Activated CD8-positive, alpha-beta memory T cell treated with anti-CD3 and anti-CD28 coated beads for 4 hours (primary cell): ENCODE results near the gene PHF24.
A peak's percentile ranks its signal among the peaks of the same experiment; 100 is the strongest.

Experiments
- DNase-seq, 2 donors: peaks; one replicate each; pipeline ENCODE4 v3.0.0-alpha.2; 2020; ENCODE audit warnings: low read depth in 2 of 2

The PHF24 gene

DNA sequence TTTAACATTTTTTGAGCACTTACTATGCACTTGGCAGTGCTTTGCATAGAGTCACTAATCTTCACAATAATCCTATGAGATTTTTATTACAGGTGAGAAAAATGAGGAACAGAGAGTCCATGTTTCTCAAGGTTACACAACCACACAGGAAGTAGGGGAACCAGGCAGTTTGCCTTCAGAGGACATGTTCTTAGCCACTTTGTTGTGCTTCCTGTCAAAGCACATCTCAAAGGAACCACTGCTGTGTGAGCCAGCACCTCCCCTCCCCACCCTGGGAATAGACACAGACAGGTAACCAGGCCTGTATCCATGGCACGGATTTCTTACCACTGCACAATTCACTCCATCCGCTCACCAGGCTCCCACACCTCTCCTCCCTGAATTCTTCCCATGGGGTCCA is 25.1 kb downstream of the PHF24 start:
- no peak for DNase-seq

DNA sequence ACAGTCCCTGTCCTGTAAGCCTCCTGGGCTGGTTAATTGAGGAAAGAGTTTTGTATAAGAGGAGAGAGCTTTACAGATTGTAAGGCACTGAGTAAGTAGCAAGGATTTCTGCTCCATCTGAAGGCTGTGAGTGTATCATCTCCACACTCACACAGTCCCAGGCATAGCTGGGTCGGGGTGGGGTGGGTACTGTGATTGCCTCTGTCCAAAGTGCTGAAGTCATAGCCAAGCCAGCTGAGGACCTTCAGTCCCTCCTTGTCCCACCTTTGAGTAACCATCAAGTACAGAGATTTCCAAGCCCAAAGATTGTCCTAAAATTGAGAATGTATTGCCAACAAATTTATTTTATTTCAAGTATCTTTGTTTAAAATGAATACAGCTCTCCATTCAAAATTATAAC is 26.0 kb downstream of the PHF24 start:
- no peak for DNase-seq

DNA sequence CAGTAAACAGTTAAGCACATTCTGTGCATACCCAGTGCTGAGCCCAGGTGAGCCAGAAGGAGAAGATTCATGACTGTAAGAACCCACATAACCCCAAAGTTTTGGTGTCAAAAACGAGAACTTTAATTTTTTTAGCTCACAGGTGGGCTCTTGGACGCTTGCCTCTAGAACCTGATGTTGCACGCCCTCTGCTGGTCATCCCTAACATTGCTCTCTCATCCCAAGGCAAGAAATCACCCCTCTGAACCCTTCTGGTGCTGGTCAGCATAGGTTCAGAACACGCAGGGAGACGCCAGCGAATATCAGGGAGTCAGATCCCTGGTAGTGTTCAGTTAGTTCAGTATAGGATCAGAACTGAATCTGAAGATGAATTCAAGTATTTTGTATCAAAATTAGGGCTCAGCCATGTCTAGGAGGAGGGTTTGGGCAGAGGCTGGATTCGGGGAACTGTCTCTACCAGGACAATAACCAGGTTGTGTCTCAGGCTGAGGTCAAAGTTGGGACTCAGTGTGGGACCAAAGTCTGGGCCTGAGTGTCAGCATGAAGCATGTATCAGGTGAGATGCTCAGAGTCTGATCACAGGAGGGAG is 27.3 kb downstream of the PHF24 start:
- DNase-seq = no peak

DNA sequence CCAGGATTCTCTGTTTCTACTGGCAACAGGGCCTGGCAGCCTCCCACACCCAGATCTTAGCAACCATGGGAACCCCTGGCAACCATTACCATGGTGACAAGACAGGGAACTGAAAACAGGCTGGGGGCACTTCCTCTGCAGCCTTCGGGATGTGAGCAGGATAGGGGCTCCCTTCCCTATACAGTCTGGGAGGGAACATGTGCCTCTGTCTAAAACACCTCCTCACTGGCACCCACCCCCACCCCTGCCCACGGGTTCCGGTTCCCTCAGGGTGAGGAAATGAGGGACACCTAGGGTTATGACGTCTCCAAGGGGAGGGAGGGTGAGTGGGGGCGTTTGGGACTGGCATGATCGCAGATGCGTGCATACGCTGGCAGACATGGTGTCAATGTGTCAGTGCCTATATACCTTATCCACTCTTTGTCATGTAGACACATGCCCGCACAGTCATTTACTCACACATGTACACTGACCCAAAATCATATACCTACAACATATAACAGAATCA is 28.5 kb downstream of the PHF24 start:
- peak; percentile 52 to 64 for DNase-seq

DNA sequence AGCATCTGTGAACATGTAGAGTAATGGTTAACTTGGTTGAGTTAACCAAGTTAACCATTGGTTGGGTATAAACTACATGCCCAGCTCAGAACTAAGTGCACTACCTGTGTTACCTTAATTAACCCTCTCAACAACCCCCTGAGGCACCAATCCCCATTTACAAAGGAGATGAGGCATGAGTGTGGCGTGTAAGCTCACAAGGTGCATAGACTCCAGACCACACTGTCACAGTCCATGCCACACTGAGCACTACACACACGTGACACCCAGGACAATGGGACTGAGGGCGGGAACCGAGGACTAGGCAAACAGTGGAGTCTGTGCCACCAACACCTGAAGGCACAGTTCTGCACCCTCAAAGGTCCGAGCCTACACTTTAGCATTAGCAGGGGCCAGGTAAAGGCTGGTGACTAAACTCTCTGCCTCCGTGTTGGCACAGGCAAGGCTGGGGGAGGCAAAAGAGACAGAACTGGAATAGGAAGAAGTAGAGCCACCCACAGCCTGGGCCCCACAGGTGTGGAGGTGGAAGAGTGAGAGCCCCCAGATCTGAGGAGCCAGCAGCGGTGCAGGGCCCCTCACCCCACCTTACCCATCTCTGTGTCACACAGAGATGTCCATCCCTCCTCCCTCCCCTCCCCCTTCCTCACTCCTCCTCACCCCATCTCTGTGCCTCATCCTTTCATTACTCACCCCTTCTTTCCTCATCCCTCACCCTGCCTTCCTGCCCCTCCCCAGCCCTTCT is 29.2 kb downstream of the PHF24 start:
- DNase-seq = no peak

DNA sequence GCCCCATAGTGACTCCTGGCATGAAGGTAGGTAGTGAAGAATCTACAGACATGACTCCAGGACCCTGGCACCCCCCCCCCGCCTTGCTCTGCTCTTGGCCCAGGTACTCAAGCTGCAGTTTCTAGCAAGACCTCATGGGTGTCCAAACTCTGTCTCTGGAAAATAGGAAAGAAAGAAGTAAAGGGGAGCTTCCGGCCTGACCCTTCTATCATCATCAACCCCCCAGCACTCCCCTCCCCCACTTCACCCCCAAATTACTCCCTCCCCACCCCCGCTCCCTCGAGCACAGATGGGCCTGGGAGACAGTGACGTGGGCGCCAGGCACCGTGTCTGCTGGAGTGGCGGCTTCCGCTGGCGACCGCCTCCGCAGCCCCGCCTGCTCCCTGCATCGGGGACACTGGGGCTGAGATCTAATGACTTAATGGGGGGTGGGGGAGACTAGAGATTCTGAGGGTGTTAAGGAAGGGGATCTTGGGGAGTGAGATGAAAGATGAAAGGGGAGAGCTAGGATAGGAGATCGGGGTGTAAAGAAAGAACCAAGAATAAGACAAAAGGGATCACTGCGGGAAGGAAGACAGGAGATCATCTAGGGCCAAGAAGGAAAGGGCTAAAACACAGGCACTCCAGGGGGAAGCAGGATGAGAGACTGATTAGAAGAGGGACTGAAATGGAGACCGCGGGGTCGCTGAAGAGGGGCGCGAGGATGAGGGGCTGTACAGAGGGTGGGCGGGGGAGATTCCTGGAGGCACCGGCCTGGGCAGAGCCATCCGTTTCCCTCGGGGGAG is 30.3 kb downstream of the PHF24 start:
- DNase-seq = no peak

DNA sequence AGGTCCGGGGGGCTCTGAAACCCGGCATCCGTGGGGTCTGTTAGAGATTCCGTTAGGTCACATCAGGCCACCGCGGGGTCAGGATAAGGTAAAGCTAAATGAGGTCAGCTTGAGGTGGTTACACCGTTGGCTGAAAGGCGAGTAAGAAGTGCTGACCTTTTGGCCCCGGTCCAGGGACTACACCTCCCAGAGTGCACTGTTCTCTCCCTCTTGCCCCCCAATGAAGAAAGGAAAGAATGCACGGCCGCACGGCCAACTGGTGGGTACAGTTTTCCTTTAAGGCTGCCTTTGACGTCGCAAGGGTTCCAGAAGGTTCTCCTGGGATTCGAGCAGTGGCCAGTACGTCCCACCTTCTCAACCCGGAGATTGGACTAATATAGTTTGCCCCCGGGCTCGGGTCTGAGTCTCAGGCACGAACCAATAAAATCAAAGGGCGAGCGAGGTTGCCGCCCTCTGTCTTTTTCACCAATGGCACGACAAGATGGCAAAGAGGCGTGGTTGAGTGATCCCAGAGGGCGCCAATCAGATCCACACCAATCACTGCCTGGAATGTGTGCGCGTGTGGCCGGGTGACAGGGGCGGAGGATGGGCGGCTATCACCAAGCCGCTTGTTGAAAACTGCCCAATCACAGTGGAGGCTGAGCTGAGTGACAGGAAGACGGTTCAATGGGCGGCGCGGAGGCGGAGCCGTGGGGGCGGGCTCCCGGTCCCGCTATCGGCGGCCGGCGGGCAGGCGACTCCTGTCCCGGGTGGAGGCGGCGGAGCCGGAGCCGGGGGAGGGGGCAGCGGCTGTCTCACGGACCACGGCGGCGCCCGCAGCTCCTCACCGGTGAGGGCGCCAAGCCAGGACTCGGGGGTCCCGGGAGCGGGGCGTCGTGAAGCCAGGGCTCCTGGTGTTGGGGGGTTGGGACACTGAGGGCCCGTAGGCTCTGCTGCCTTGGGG is 31.2 kb downstream of the PHF24 start, which contains the start of gene DNAJB5:
TSS of gene DNAJB5 (plus strand) at position 743 of the 943 bp plus-strand sequence. CDS start 886 bp downstream, outside the sequence.
- peak; percentile 90 to 95 for DNase-seq

DNA sequence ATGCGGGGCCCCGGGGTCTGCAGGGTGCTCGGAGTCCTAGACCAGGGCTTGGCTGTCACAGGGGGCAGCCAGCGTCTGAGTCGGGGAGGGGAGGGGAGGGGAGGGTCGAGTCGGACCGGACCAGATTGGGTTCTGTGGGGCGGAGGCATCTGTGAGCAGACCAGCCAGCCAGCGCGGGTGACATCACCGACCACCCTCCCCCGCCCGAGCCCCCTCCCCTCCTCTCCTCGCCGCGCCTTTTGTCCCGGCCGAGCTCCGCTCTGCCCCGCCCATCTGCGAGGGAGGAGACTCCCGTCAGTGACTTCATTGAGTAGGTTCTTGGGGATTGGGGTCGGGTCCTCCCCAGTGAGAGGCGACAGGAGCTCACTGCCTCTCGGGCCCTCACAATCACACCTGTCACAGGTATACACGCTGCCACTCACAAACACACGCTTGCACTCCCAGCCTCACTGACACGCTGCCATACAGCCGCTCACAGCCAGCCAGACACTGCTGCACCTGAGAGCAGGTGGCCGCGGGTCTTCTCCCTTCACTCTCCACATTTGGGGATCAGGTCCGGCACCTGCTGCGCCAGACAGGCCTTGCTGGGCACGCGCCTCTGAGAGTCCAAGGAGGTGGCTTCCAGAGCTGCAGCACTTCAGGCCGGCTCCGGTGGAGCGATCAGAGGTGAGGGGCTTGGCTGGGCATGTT is 32.0 kb downstream of the PHF24 start:
- no peak for DNase-seq

DNA sequence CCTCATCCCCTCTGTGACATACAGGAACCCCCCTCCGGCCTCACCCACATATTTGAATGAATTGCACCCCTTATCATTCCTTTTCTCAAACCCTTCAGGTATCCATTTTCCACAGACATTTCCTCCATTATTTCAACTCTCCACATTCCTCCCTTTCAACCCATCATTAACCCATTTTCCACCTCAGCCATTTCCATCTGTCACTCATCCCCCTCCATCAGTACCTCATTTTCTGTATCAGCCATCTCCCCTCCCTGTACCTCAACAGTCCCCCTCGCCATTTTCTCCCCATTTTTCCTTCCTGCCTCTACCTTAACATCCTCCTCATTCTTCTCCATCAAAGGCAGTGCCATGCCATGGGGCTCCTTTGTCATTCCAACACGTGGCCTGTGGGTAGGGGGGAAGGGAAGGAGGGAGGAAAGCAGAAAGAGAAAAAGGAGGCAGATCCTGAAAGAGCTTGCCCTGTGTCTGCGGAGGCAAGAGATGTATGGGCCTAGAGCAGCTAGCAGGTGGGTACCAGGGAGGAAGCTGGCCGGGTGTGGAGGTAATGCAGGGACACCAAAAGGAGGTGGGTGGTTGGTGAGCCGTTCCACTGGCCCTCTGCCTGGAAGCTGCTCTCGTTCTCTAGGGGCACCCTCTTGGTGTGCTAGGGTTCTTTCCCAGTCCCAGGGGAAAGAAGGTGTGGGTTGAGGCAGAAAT is 33.0 kb downstream of the PHF24 start:
- no peak for DNase-seq

DNA sequence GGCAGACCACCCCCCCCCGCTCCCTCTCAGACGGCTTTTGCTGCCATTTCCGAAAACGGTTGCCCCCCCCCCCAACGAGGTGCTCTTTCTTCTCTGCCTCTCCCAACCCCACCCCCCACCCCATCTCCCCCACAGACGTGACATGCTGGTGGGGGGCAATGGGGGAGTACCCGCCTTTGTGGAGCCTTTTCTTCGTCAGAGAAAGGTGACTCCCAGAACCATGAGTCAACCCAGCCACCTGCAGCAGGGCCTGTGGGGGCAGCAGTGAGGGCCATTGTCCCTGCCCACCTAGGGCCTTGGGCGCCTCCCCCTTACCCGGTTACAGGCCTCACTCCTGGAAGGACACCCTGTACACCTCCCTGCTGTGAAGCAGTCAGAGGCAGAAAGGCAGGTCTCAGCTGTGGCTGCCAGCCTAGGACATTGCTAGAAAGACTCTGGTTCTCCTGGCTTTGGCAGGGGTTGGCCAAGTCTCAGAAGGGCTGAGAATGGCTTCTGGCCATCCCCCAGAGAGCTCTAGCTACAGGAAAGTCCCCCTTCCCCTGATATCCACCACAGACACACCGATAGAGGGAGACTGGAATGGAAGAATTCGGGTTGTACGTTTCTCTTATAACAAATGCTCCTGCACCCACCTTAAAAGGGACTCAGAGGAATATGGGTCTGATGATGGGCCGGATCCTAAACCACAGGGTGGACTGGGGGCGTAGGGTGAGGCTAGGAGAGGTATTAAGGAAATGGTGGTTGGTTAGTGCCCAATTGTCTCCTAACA is 33.7 kb downstream of the PHF24 start:
- no peak for DNase-seq

DNA sequence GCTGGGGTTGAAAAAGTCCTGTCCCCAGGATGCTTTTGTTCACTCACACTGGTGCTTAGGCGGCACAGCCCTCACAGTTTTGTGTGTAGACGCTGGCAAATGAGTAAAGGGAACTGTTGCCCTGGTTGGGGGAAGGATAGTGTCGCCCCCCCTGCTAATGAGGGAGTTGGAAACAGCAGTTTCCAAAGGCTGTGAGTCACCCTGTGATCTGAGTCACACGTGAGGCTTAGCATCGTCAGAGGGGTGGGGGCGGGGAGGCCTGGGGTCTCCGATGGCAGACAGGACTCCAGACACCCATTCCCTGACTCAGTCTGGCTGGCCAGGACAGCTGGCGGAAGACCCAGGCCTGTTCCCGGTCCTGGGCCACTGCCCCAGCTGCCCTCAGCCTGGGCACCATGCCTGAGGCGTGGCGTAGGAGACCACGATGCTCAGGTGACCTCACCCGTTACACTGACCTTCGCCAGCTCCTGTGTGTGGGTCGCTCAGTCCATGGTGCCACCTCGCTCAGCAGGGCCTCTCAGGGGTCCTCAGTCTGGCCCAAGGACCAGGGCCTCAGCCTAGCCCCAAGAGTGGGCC is 34.4 kb downstream of the PHF24 start:
- peak in 1 of 2 donors; percentile 60 for DNase-seq

DNA sequence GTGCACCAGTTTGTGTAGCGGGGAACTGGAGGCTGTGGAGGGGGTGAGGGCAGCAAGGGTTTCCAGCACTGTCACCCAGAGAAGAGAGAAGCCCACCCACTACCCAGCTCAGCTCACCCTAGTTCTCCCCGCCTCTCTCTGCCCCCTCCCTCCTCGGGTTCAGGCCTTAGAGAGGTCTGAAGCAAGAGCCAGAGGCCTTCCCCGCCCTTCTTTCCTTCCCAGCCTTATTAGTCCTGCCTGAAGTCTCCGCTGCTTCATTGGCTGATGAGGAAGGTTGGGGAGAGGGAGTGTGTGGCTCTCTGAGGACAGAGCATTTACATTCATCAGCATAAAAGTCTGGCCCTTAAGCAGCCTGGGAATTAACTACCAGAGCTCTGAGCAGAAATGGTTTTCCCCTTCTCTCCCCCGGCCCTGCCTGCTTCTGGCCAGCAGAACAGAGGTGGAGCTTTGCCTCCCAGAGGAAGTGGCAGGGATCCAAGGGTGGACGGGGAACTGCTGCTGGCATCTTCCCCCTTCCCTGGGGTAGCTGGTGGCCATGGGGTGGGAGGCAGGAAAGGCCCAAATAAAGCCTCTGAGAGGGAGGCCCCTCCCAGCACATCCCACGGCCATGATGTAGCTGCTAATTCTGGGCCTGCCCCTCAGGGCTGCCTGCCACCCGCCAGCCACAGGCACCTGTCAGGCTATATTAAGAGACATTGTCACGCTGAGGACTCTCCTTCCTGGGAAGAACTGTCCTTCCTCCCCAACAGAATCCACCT is 35.6 kb downstream of the PHF24 start:
- DNase-seq = no peak

DNA sequence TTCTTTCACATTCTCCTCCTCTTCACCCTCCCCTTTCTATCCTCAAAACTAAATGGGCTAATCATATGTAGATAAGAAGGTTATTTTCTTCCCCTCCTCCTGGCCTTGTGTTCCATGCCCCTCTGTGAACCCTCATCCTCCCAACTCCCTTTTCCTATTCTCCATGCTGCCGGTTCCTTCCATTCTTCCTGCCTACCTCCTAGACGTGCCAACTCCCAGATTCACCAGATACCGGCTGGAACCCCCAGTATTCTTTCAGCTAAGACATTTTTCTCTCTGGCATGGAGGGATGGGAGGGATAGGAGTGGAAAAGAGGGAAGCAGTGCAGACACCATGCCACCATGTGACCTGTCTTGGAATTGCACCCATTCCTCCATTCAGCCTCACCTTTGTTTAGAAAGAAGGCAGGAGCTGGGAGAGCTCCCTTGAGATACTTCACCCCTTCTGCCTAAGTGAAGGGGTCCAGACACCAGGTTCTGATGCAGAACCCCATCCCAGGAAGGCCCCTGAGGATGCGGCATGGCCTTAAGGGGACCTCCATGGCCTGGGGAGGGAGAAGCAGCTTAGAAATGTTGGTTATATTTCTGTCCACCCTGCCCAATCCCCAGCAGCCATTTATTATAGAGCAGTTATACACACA is 36.3 kb downstream of the PHF24 start:
- DNase-seq = no peak

DNA sequence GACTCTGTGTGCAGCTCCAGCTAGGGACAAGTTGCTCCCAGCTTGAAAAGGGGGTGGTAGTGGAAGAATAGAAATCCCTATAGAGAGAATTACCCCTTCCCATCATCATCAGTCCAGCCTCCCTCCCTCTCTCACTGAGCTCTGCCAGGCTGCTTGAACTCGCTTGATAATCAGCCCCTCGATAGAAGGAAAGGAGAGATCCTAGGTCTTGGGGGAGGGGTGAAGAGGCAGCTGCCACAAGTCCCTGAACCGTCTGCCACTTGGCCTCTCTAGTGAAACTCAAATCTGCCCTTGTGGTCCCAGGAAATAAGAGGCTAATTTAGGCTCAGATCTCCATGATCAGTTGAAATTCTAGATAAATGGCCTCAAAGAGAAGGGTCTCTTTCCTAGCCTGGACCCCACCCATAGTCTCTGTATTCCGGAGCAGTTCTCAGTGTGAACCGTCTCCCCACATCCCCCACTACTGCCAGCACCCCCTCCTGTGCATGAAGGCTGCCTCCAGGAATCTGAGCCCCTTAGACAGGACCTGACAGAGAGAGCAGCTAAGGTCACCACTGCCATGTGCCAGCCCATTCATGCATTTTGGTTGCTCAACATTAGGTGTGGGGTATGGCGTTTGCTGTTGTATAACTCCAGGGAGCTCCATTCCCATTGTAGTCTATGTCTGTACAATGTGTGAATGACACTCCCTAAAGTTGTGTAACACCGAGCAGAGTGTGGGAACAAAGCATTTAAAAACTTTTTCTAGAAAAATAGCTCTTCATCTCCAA is 37.0 kb downstream of the PHF24 start:
- DNase-seq = no peak

DNA sequence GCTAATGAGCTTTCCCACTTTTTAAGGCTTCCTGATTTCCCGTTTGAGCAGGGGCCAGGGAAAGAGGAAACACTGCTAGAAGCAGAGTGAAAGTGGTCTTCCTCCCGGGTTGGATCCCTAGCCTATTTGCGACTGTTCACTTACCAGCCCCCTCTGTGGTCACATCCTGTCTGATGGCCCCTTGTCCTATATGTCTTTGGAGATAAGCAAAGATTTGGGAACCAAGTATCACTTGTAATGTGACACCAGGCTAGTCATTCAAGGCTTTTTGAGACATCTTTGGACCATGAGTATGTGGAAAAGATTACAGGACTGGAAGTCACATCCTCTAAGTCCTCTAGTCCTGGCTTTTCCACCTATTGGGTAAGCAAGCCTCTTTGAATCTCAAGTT is 37.6 kb downstream of the PHF24 start:
- no peak for DNase-seq

DNA sequence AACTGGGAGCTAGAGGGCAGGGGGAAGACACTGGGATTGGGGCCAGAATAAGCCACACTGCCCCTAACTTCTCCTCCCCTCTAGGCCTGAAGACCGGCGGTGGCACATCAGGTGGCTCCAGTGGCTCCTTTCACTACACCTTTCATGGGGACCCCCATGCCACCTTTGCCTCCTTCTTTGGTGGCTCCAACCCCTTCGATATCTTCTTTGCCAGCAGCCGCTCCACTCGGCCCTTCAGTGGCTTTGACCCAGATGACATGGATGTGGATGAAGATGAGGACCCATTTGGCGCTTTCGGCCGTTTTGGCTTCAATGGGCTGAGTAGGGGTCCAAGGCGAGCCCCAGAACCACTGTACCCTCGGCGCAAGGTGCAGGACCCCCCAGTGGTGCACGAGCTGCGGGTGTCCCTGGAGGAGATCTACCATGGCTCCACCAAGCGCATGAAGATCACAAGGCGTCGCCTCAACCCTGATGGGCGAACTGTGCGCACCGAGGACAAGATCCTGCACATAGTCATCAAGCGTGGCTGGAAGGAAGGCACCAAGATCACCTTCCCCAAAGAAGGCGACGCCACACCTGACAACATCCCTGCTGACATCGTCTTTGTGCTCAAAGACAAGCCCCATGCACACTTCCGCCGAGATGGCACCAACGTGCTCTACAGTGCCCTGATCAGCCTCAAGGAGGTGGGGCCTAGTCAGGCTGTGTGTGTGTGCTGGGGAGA is 38.3 kb downstream of the PHF24 start:
- no peak for DNase-seq
